Breast epithelium (tissue), 3 donors: ENCODE measurements around the gene CMTM6.

Source experiments
- CTCF ChIP-seq, 3 donors: fragments of 450-650 bp; IDR thresholded peaks; one replicate each; pipeline ENCODE4 v1.5.1; 2016 to 2017; ENCODE audit warnings: antibody characterized with exemption in 3 of 3, mild to moderate bottlenecking in 3 of 3, moderate library complexity in 3 of 3
- POLR2A ChIP-seq: fragments of 450-650 bp; IDR thresholded peaks from one replicate; pipeline ENCODE4 v1.6.1; 2016; ENCODE audit warnings: antibody characterized with exemption, mild to moderate bottlenecking, moderate library complexity
- POLR2AphosphoS5 ChIP-seq, 3 donors: sonication (generic); formaldehyde crosslinking; IDR thresholded peaks; one replicate each; pipeline ENCODE4 v1.6.1; 2017; ENCODE audit warnings: antibody characterized with exemption in 3 of 3

- no peak for TF ChIP-seq CTCF (IDR thresholded peaks at IDR 0.05)
- no peak for TF ChIP-seq POLR2AphosphoS5 (IDR thresholded peaks at IDR 0.05)
- TF ChIP-seq POLR2A: no peak
These were observed 3.1 kb downstream of the CMTM6 start for GRCh38 chr3:32499585-32499984.
